ENCODE measurements around the gene SGPP1.
"Not testable (repeated sequence)": the region's sequence is repeated elsewhere in the genome, so short reads cannot be mapped to it uniquely, and the experiment has no call there.

- TF ChIP-seq, protein P1, sequence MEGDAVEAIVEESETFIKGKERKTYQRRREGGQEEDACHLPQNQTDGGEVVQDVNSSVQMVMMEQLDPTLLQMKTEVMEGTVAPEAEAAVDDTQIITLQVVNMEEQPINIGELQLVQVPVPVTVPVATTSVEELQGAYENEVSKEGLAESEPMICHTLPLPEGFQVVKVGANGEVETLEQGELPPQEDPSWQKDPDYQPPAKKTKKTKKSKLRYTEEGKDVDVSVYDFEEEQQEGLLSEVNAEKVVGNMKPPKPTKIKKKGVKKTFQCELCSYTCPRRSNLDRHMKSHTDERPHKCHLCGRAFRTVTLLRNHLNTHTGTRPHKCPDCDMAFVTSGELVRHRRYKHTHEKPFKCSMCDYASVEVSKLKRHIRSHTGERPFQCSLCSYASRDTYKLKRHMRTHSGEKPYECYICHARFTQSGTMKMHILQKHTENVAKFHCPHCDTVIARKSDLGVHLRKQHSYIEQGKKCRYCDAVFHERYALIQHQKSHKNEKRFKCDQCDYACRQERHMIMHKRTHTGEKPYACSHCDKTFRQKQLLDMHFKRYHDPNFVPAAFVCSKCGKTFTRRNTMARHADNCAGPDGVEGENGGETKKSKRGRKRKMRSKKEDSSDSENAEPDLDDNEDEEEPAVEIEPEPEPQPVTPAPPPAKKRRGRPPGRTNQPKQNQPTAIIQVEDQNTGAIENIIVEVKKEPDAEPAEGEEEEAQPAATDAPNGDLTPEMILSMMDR (IDR thresholded peaks at IDR 0.05): not testable (repeated sequence)
- not testable (repeated sequence) for TF ChIP-seq EZH2 (IDR thresholded peaks at IDR 0.05; ENCODE audit: borderline replicate concordance, insufficient read depth, low read depth, low read length, poor library complexity, severe bottlenecking)
Observed at GRCh38 chr14:63661881-63662280, 66.0 kb downstream of the SGPP1 start.

All from B cell (primary cell).